Gastroesophageal sphincter (tissue), 4 donors: ENCODE measurements around the gene DISP2. TPM values are rescaled to one million over a fixed set of nuclear protein-coding genes. Genes with fewer than 3 reads are reported as not detected.

Source experiments
- ATAC-seq: fragments of 150-250 bp; one replicate; pipeline ENCODE4 v1.9.1; 2016; ENCODE audit warnings: mild to moderate bottlenecking, moderate library complexity
- H3K27ac ChIP-seq, 4 donors: fragments of 200-600 bp; sonication (generic) in 3 of 4; 1 replicate in 3 of 4; 2 replicates in 1 of 4; pipeline ENCODE4 v1.5.1; 2016 to 2019
- H3K27me3 ChIP-seq: fragments of 200-600 bp; sonication (generic); one replicate; pipeline ENCODE4 v1.5.1; 2019
- H3K36me3 ChIP-seq, 2 donors: fragments of 200-600 bp; sonication (generic); one replicate each; pipeline ENCODE4 v1.5.1; 2019; ENCODE audit warnings: control low read depth in 1 of 2
- H3K4me1 ChIP-seq, 3 donors: fragments of 200-600 bp; sonication (generic); 1 replicate in 2 of 3; 2 replicates in 1 of 3; pipeline ENCODE4 v1.5.1; 2016 to 2019; ENCODE audit warnings: control low read depth in 2 of 3
- H3K4me3 ChIP-seq, 2 donors: fragments of 200-600 bp; sonication (generic); one replicate each; pipeline ENCODE4 v1.5.1; 2019; ENCODE audit warnings: mild to moderate bottlenecking in 1 of 2, moderate library complexity in 1 of 2
- H3K9me3 ChIP-seq, 3 donors: fragments of 200-600 bp; sonication (generic); one replicate each; pipeline ENCODE4 v1.5.1; 2017 to 2019; ENCODE audit warnings: control low read depth in 2 of 3
- CTCF ChIP-seq, 4 experiments: fragments of 200-600 bp in 2 of 4; fragments of 450-650 bp in 2 of 4; sonication (generic) in 1 of 4; IDR thresholded peaks; one replicate each; pipeline ENCODE4 v1.5.1; 2017 to 2019; ENCODE audit warnings: antibody characterized with exemption in 4 of 4, mild to moderate bottlenecking in 2 of 4, moderate library complexity in 2 of 4
- EP300 ChIP-seq: sonication (generic); formaldehyde crosslinking; IDR thresholded peaks from one replicate; pipeline ENCODE4 v1.6.1; 2017; ENCODE audit warnings: antibody characterized with exemption, mild to moderate bottlenecking
- POLR2A ChIP-seq, 2 donors: fragments of 450-650 bp; IDR thresholded peaks; one replicate each; pipeline ENCODE4 v1.6.1; 2017; ENCODE audit warnings: antibody characterized with exemption in 2 of 2, mild to moderate bottlenecking in 2 of 2, moderate library complexity in 1 of 2
- POLR2AphosphoS5 ChIP-seq: sonication (generic); formaldehyde crosslinking; IDR thresholded peaks from one replicate; pipeline ENCODE4 v1.6.1; 2017; ENCODE audit warnings: antibody characterized with exemption
- WGBS, 2 donors: methylation state at CpG; one replicate each; pipeline ENCODE4 v1.1.5; 2018; ENCODE audit warnings: low coverage in 1 of 2; 5-methylcytosine and 5-hydroxymethylcytosine counted together
- total RNA-seq, 4 donors: library from RNA; depleted of rRNA; stranded (reverse); fragments of >200 nt; gene quantifications; one replicate each; pipeline ENCODE4 v1.1.0, GENCODE V29; 2016

DISP2 gene
- total RNA-seq, 4 donors from 2014 or later = 0.07 to 0.19 (median 0.15) TPM

- Histone ChIP-seq H3K36me3 (no peaks in the 10 kb centered on the region), H3K9me3 (no peaks in the 10 kb centered on the region), H3K4me1 (peaks cover 0 to 5% (median 0%) of the 10 kb centered on the region in 3 donors), H3K4me3 (no peak overlapping the region), H3K27ac (no peak overlapping the region), H3K27me3 (peaks cover 9% of the 10 kb centered on the region)
- WGBS, 2 donors = 91 to 100% methylated on average over 1 to 8 of the region's 10 CpGs
- no peak for ATAC-seq
- TF ChIP-seq POLR2A (IDR thresholded peaks at IDR 0.05) (no peak), EP300 (no peak), CTCF (IDR thresholded peaks at IDR 0.05) (no peak), POLR2AphosphoS5 (no peak)
Observed at GRCh38 chr15:40312370-40313158, 45.5 kb upstream of the DISP2 start.

GRCh38 chr15:40313531-40314398, 44.3 kb upstream of the DISP2 start:
- peak; percentile 54 for ATAC-seq
- Histone ChIP-seq H3K36me3 (no peaks in the 10 kb centered on the region), H3K4me1 (no peaks in the 10 kb centered on the region), H3K9me3 (no peaks in the 10 kb centered on the region), H3K27ac (no peak overlapping the region), H3K27me3 (peaks cover 9% of the 10 kb centered on the region), H3K4me3 (no peak overlapping the region)
- TF ChIP-seq EP300 = no peak
- TF ChIP-seq POLR2A (IDR thresholded peaks at IDR 0.05) = no peak
- no peak for TF ChIP-seq CTCF (IDR thresholded peaks at IDR 0.05)
- TF ChIP-seq POLR2AphosphoS5 = no peak
- WGBS, 2 donors = 28 to 60% methylated on average over 4 to 7 of the region's 10 CpGs

GRCh38 chr15:40314723-40315276, 43.2 kb upstream of the DISP2 start:
- ATAC-seq = no peak
- no peaks in the 10 kb centered on the region for H3K4me1 ChIP-seq
- no peak overlapping the region for H3K27ac ChIP-seq
- no peak overlapping the region for H3K4me3 ChIP-seq
- H3K36me3 ChIP-seq = no peaks in the 10 kb centered on the region
- H3K27me3 ChIP-seq = peaks cover 9% of the 10 kb centered on the region
- no peak for TF ChIP-seq POLR2AphosphoS5
- no peak for TF ChIP-seq CTCF (IDR thresholded peaks at IDR 0.05)
- TF ChIP-seq POLR2A (IDR thresholded peaks at IDR 0.05) = no peak
- no peak for TF ChIP-seq EP300
- no peaks in the 10 kb centered on the region for H3K9me3 ChIP-seq
- WGBS, 2 donors = 76 to 92% methylated on average over 2 to 4 of the region's 4 CpGs

- no peak for TF ChIP-seq CTCF (IDR thresholded peaks at IDR 0.05)
- H3K27me3 ChIP-seq = peaks cover 9% of the 10 kb centered on the region
- peaks cover 0 to 15% (median 0%) of the 10 kb centered on the region in 3 donors for H3K4me1 ChIP-seq
- no peak overlapping the region for H3K27ac ChIP-seq
- no peak for ATAC-seq
- WGBS, 2 donors = 63 to 76% methylated on average over 2 to 3 of the region's 3 CpGs
- no peaks in the 10 kb centered on the region for H3K9me3 ChIP-seq
- no peaks in the 10 kb centered on the region for H3K36me3 ChIP-seq
- no peak overlapping the region for H3K4me3 ChIP-seq
Observed at GRCh38 chr15:40316931-40317330, 41.1 kb upstream of the DISP2 start.
